RWPE2 (cell line): ENCODE measurements around the gene FAM20C.
A peak's percentile ranks its signal among the peaks of the same experiment; 100 is the strongest.

Source experiments
- ATAC-seq: fragments of 200-7000 bp; cut with Tn5 transposase; 3 replicates; pipeline ENCODE4 v1.9.1; 2021; ENCODE audit warnings: low read depth
- DNase-seq: peaks from one replicate; pipeline ENCODE4 v3.0.0-alpha.2; 2020; ENCODE audit warnings: low spot score
- H3K27ac ChIP-seq: fragments of 450-650 bp; 2 replicates; pipeline ENCODE4 v1.5.1; 2017; ENCODE audit warnings: mild to moderate bottlenecking; ENCODE audit not compliant: poor library complexity, severe bottlenecking
- H3K27me3 ChIP-seq: fragments of 250-450 bp; sonication (Bioruptor Pico); 2 replicates; pipeline ENCODE4 v1.5.1; 2021; ENCODE audit warnings: mild to moderate bottlenecking, moderate library complexity; ENCODE audit not compliant: insufficient read depth, poor library complexity, severe bottlenecking
- H3K36me3 ChIP-seq: fragments of 250-450 bp; sonication (Bioruptor Pico); 2 replicates; pipeline ENCODE4 v1.5.1; 2020; ENCODE audit warnings: low read depth, mild to moderate bottlenecking, moderate library complexity
- H3K4me1 ChIP-seq: fragments of 250-450 bp; sonication (Bioruptor Pico); 2 replicates; pipeline ENCODE4 v1.5.1; 2021; ENCODE audit warnings: mild to moderate bottlenecking, moderate library complexity; ENCODE audit not compliant: insufficient read depth, poor library complexity, severe bottlenecking
- H3K4me3 ChIP-seq: fragments of 250-450 bp; sonication (Bioruptor Pico); 2 replicates; pipeline ENCODE4 v1.5.1; 2021; ENCODE audit warnings: mild to moderate bottlenecking, moderate library complexity; ENCODE audit not compliant: severe bottlenecking
- H3K9me3 ChIP-seq: fragments of 250-450 bp; sonication (Bioruptor Pico); 2 replicates; pipeline ENCODE4 v1.5.1; 2021; ENCODE audit warnings: mild to moderate bottlenecking, moderate library complexity; ENCODE audit not compliant: severe bottlenecking
- CTCF ChIP-seq: fragments of 450-650 bp; IDR thresholded peaks from one replicate; pipeline ENCODE4 v1.5.1; 2017; ENCODE audit warnings: mild to moderate bottlenecking, moderate library complexity; ENCODE audit not compliant: poor library complexity, severe bottlenecking

Gene FAM20C

GRCh38 chr7:265192-265997 lies 73.0 kb downstream of the FAM20C start:
- peaks cover 6% of the 10 kb centered on the region for H3K4me1 ChIP-seq
- H3K9me3 ChIP-seq: peaks cover 13% of the 10 kb centered on the region
- ATAC-seq (peak; percentile 5; the same call in 1 of the 3 replicates), DNase-seq (peak; percentile 33)
- H3K27ac ChIP-seq: no peak overlapping the region
- H3K27me3 ChIP-seq: no peaks in the 10 kb centered on the region
- H3K4me3 ChIP-seq: no peak overlapping the region
- H3K36me3 ChIP-seq: peaks cover 2% of the 10 kb centered on the region
- no peak for TF ChIP-seq CTCF

DNA sequence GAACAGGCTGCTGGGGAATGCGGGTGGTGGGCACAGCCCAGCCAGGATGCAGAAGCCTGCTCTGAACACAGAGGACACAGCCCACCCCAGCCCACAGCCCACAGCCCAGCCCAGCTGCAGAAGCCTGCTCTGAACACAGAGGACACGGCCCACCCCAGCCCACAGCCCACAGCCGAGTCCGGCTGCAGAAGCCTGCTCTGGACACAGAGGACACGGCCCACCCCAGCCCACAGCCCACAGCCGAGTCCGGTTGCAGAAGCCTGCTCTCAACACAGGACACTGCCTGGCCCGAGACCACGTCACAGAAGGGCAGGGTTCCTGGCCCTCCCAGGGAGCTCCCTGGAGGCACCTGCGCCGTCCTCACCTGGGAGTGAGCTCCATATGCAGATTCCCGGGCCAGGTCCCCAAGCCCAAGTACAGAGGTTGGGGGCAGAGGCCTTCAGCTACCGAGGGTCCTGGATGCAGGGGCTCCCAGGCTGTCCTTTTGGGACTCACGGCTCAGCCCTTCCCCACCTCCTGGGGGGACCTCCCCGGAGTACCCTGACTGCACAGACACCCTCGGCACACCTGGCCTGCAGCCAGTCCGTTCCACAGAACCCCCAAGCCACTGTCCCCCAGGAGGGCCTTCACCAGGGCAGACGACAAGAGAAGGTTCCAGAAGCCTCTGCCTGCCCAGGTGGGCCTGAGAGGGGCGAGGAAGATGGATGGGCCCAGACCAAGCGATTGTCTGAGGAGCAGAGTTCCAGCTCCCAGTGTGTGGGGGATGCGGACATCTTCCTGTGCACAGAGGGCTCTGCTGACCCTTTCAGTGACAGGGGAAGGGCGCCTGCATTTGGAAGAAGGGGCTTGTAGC lies 73.9 kb downstream of the FAM20C start:
- H3K4me1 ChIP-seq: peaks cover 6% of the 10 kb centered on the region
- peak; percentile 8; the same call in 1 of the 3 replicates for ATAC-seq
- no peaks in the 10 kb centered on the region for H3K27me3 ChIP-seq
- no peak overlapping the region for H3K27ac ChIP-seq
- peak; percentile 57 for DNase-seq
- TF ChIP-seq CTCF: no peak
- H3K36me3 ChIP-seq: no peaks in the 10 kb centered on the region
- no peak overlapping the region for H3K4me3 ChIP-seq
- peaks cover 13% of the 10 kb centered on the region for H3K9me3 ChIP-seq

- no peaks in the 10 kb centered on the region for H3K36me3 ChIP-seq
- H3K4me1 ChIP-seq: peaks cover 6% of the 10 kb centered on the region
- no peaks in the 10 kb centered on the region for H3K27me3 ChIP-seq
- DNase-seq (peak; percentile 63), ATAC-seq (peak; percentile 21; the same call in 2 of the 3 replicates)
- no peak overlapping the region for H3K27ac ChIP-seq
- H3K4me3 ChIP-seq: no peak overlapping the region
- peaks cover 4% of the 10 kb centered on the region for H3K9me3 ChIP-seq
- TF ChIP-seq CTCF: peak; percentile 55
These were observed 74.8 kb downstream of the FAM20C start for GRCh38 chr7:266851-267840.

- Histone ChIP-seq H3K36me3 (no peaks in the 10 kb centered on the region), H3K9me3 (no peaks in the 10 kb centered on the region), H3K27me3 (no peaks in the 10 kb centered on the region), H3K27ac (no peak overlapping the region), H3K4me1 (peaks cover 6% of the 10 kb centered on the region), H3K4me3 (no peak overlapping the region)
- ATAC-seq (no peak), DNase-seq (peak; percentile 37)
- no peak for TF ChIP-seq CTCF
These were observed 76.6 kb downstream of the FAM20C start for GRCh38 chr7:268991-269390.
